Measurements from ENCODE around the gene SUPT6H.

SUPT6H gene

GRCh38 chr17:28661635-28662526, at the start of gene SUPT6H, which contains the start of gene SDF2:
TSS of gene SUPT6H (plus strand) at chr17:28662205. CDS start at chr17:28673402, 11,197 bp downstream.
TSS of gene SDF2 (minus strand) at chr17:28661906. CDS start at chr17:28661876, 30 bp downstream.
- peak; percentile 63 for DNase-seq (ENCODE audit: low read depth)

GRCh38 chr17:28612531-28612930, 49.5 kb upstream of the SUPT6H start:
- no peak for DNase-seq (ENCODE audit: low read depth)

- no peak for DNase-seq (ENCODE audit: low read depth)
Observed at GRCh38 chr17:28612936-28613872, 48.8 kb upstream of the SUPT6H start.

GRCh38 chr17:28613931-28614381, 48.0 kb upstream of the SUPT6H start, which contains the start of gene RSKR:
TSS of gene RSKR (minus strand) at chr17:28614185. CDS start at chr17:28614161, 24 bp downstream.
- DNase-seq (ENCODE audit: low read depth) = no peak

GRCh38 chr17:28615260-28615940, 46.6 kb upstream of the SUPT6H start:
- no peak for DNase-seq (ENCODE audit: low read depth)

- no peak for DNase-seq (ENCODE audit: low read depth)
Observed at GRCh38 chr17:28616281-28616680, 45.7 kb upstream of the SUPT6H start.

- DNase-seq (ENCODE audit: low read depth) = no peak
Observed at GRCh38 chr17:28618464-28618863, 43.5 kb upstream of the SUPT6H start.

- no peak for DNase-seq (ENCODE audit: low read depth)
Observed at GRCh38 chr17:28620010-28620409, 42.0 kb upstream of the SUPT6H start.

GRCh38 chr17:28622186-28622585, 39.8 kb upstream of the SUPT6H start:
- DNase-seq (ENCODE audit: low read depth) = no peak

- no peak for DNase-seq (ENCODE audit: low read depth)
Observed at GRCh38 chr17:28623696-28624095, 38.3 kb upstream of the SUPT6H start.

GRCh38 chr17:28624148-28624547, 37.9 kb upstream of the SUPT6H start:
- no peak for DNase-seq (ENCODE audit: low read depth)

- no peak for DNase-seq (ENCODE audit: low read depth)
Observed at GRCh38 chr17:28626818-28627217, 35.2 kb upstream of the SUPT6H start.

- DNase-seq (ENCODE audit: low read depth) = no peak
Observed at GRCh38 chr17:28634206-28634865, 27.7 kb upstream of the SUPT6H start.

GRCh38 chr17:28635506-28635905, 26.5 kb upstream of the SUPT6H start:
- DNase-seq (ENCODE audit: low read depth) = no peak

- DNase-seq (ENCODE audit: low read depth) = no peak
Observed at GRCh38 chr17:28641579-28641978, 20.4 kb upstream of the SUPT6H start.

- DNase-seq (ENCODE audit: low read depth) = no peak
Observed at GRCh38 chr17:28643983-28644786, 17.8 kb upstream of the SUPT6H start.

- DNase-seq (ENCODE audit: low read depth) = no peak
Observed at GRCh38 chr17:28644787-28645575, 17.0 kb upstream of the SUPT6H start, which contains the start of gene BLTP2. TSS of gene BLTP2 (minus strand) at chr17:28645158. CDS start at chr17:28645056, 102 bp downstream.

- DNase-seq (ENCODE audit: low read depth) = no peak
Observed at GRCh38 chr17:28645576-28645939, 16.4 kb upstream of the SUPT6H start.

- DNase-seq (ENCODE audit: low read depth) = no peak
Observed at GRCh38 chr17:28646039-28646754, 15.8 kb upstream of the SUPT6H start.

Data from HS-5 (cell line).